H9 (cell line): ENCODE results near the gene LIM2. TPM values are rescaled to one million over a fixed set of nuclear protein-coding genes. Genes with fewer than 3 reads are reported as not detected.

ENCODE experiments used
- DNase-seq: peaks from one replicate; pipeline ENCODE4 v3.0.0-alpha.2; 2017
- H2AFZ ChIP-seq: one replicate; pipeline ENCODE4 v1.6.1; 2013; ENCODE audit warnings: mild to moderate bottlenecking, low read length, control low read depth, moderate library complexity
- H2AK5ac ChIP-seq: 2 replicates; pipeline ENCODE4 v1.6.1; 2013; ENCODE audit warnings: low read length, control low read depth, mixed read lengths; ENCODE audit not compliant: insufficient read length
- H2BK120ac ChIP-seq: one replicate; pipeline ENCODE4 v1.6.1; 2013; ENCODE audit warnings: low read depth, mild to moderate bottlenecking, low read length, control low read depth, inconsistent platforms; ENCODE audit not compliant: poor library complexity, severe bottlenecking
- H2BK12ac ChIP-seq: 2 replicates; pipeline ENCODE4 v1.6.1; 2013; ENCODE audit warnings: low read length, control low read depth, mixed read lengths, low read depth; ENCODE audit not compliant: insufficient read length
- H2BK15ac ChIP-seq: 2 replicates; pipeline ENCODE4 v1.6.1; 2013; ENCODE audit warnings: low read depth, low read length, control low read depth
- H2BK20ac ChIP-seq: one replicate; pipeline ENCODE4 v1.6.1; 2013; ENCODE audit warnings: low read depth, mild to moderate bottlenecking, low read length, control low read depth, inconsistent platforms; ENCODE audit not compliant: poor library complexity, severe bottlenecking
- H2BK5ac ChIP-seq: 2 replicates; pipeline ENCODE4 v1.6.1; 2013; ENCODE audit warnings: low read length, control low read depth, mixed read lengths; ENCODE audit not compliant: insufficient read length
- H3K14ac ChIP-seq: 2 replicates; pipeline ENCODE4 v1.6.1; 2013; ENCODE audit warnings: low read length, control low read depth; ENCODE audit not compliant: insufficient read depth
- H3K18ac ChIP-seq: 2 replicates; pipeline ENCODE4 v1.6.1; 2013; ENCODE audit warnings: low read depth, mild to moderate bottlenecking, mixed read lengths, low read length, control low read depth; ENCODE audit not compliant: insufficient read length
- H3K23ac ChIP-seq: 2 replicates; pipeline ENCODE4 v1.6.1; 2013; ENCODE audit warnings: low read length, control low read depth, mixed read lengths, low read depth; ENCODE audit not compliant: insufficient read length
- H3K23me2 ChIP-seq: 2 replicates; pipeline ENCODE4 v1.6.1; 2013; ENCODE audit warnings: low read depth, mild to moderate bottlenecking, mixed read lengths, low read length, control low read depth; ENCODE audit not compliant: insufficient read length, poor library complexity, severe bottlenecking
- H3K27ac ChIP-seq: 2 replicates; pipeline ENCODE4 v1.5.1; 2013; ENCODE audit warnings: low read length, control low read depth, mixed read lengths, low read depth; ENCODE audit not compliant: insufficient read length
- H3K27me3 ChIP-seq: 2 replicates; pipeline ENCODE4 v1.6.1; 2013; ENCODE audit warnings: low read length, control low read depth, inconsistent platforms; ENCODE audit not compliant: insufficient read depth
- H3K4ac ChIP-seq: 2 replicates; pipeline ENCODE4 v1.6.1; 2013; ENCODE audit warnings: low read depth, mild to moderate bottlenecking, control low read depth, inconsistent platforms, low read length, moderate library complexity
- H3K4me1 ChIP-seq: 2 replicates; pipeline ENCODE4 v1.6.1; 2013; ENCODE audit warnings: low read length, control low read depth, inconsistent platforms; ENCODE audit not compliant: insufficient read depth
- H3K4me2 ChIP-seq: 2 replicates; pipeline ENCODE4 v1.6.1; 2013; ENCODE audit warnings: low read length, control low read depth, mixed read lengths; ENCODE audit not compliant: insufficient read length, insufficient read depth
- H3K56ac ChIP-seq: 2 replicates; pipeline ENCODE4 v1.6.1; 2013; ENCODE audit warnings: low read depth, mild to moderate bottlenecking, mixed read lengths, low read length, control low read depth; ENCODE audit not compliant: insufficient read length
- H3K79me1 ChIP-seq: 2 replicates; pipeline ENCODE4 v1.6.1; 2013; ENCODE audit warnings: low read depth, mild to moderate bottlenecking, moderate library complexity, low read length, control low read depth, inconsistent platforms; ENCODE audit not compliant: insufficient read depth, poor library complexity, severe bottlenecking
- H3K79me2 ChIP-seq: 2 replicates; pipeline ENCODE4 v1.6.1; 2013; ENCODE audit warnings: low read length, control low read depth, inconsistent platforms; ENCODE audit not compliant: insufficient read depth
- H3K9ac ChIP-seq: 2 replicates; pipeline ENCODE4 v1.6.1; 2013; ENCODE audit warnings: low read length, control low read depth, mixed read lengths; ENCODE audit not compliant: insufficient read length; ENCODE audit errors: extremely low read depth
- H3K9me3 ChIP-seq: one replicate; pipeline ENCODE4 v1.6.1; 2013; ENCODE audit warnings: low read depth, low read length, inconsistent platforms; ENCODE audit not compliant: control insufficient read depth
- H3T11ph ChIP-seq: one replicate; pipeline ENCODE4 v1.6.1; 2013; ENCODE audit warnings: mild to moderate bottlenecking, low read length, control low read depth, inconsistent platforms
- H4K20me1 ChIP-seq: one replicate; pipeline ENCODE4 v1.6.1; 2013; ENCODE audit not compliant: control insufficient read depth, insufficient read length, insufficient read depth
- H4K5ac ChIP-seq: 2 replicates; pipeline ENCODE4 v1.6.1; 2013; ENCODE audit warnings: low read depth, mild to moderate bottlenecking, mixed read lengths, low read length, control low read depth; ENCODE audit not compliant: insufficient read length
- H4K8ac ChIP-seq: replicated peaks from 2 replicates; pipeline ENCODE4 v1.6.1; 2013; ENCODE audit warnings: low read length, control low read depth, mixed read lengths, low read depth; ENCODE audit not compliant: insufficient read length
- H4K91ac ChIP-seq: 2 replicates; pipeline ENCODE4 v1.6.1; 2013; ENCODE audit warnings: low read depth, mild to moderate bottlenecking, moderate library complexity, mixed read lengths, low read length, control low read depth; ENCODE audit not compliant: insufficient read length
- H3K27ac Mint-ChIP-seq, 3 experiments: 2 replicates in 2 of 3; 3 replicates in 1 of 3; pipeline ENCODE4 v1.8.0; 2020 to 2021; ENCODE audit warnings: mixed read lengths in 3 of 3, mild to moderate bottlenecking in 1 of 3, moderate library complexity in 1 of 3
- H3K27me3 Mint-ChIP-seq: 2 replicates; pipeline ENCODE4 v1.8.0; 2021; ENCODE audit warnings: low read depth, mild to moderate bottlenecking, moderate library complexity, mixed read lengths
- H3K36me3 Mint-ChIP-seq, 3 experiments: 2 replicates in 2 of 3; 3 replicates in 1 of 3; pipeline ENCODE4 v1.8.0; 2020 to 2021; ENCODE audit warnings: low read depth in 3 of 3, mixed read lengths in 3 of 3; ENCODE audit not compliant: insufficient read depth in 1 of 3
- H3K4me1 Mint-ChIP-seq, 2 experiments: 2 replicates each; pipeline ENCODE4 v1.8.0; 2020; ENCODE audit warnings: mixed read lengths in 2 of 2
- H3K4me3 Mint-ChIP-seq, 2 experiments: 2 replicates in 1 of 2; 3 replicates in 1 of 2; pipeline ENCODE4 v1.8.0; 2020 to 2021; ENCODE audit warnings: mild to moderate bottlenecking in 2 of 2, mixed read lengths in 2 of 2, moderate library complexity in 1 of 2
- H3K9me3 Mint-ChIP-seq, 2 experiments: 2 replicates in 1 of 2; 3 replicates in 1 of 2; pipeline ENCODE4 v1.8.0; 2020; ENCODE audit warnings: mild to moderate bottlenecking in 2 of 2, mixed read lengths in 2 of 2, moderate library complexity in 1 of 2
- WGBS: extraction: QIAGEN DNeasy Blood & Tissue Kit; methylation state at CpG from one replicate; pipeline ENCODE4 v1.1.7; 2013; ENCODE audit warnings: missing lambda C conversion rate, low lambda C conversion rate, mixed read lengths; ENCODE audit not compliant: insufficient read length; ENCODE audit errors: extremely low coverage; 5-methylcytosine and 5-hydroxymethylcytosine counted together
- total RNA-seq: library from RNA; stranded (reverse); gene quantifications from 2 replicates; pipeline ENCODE4 v1.2.1, GENCODE V29; 2021
- TF ChIP-seq, protein P1 (sequence below): fragments of 200-600 bp; sonication (generic); conservative IDR thresholded peaks from 3 replicates; pipeline ENCODE4 v1.8.0; 2021; ENCODE audit warnings: antibody characterized with exemption, mild to moderate bottlenecking

LIM2 gene
- total RNA-seq, 1 experiment from 2014 or later = not detected

DNA sequence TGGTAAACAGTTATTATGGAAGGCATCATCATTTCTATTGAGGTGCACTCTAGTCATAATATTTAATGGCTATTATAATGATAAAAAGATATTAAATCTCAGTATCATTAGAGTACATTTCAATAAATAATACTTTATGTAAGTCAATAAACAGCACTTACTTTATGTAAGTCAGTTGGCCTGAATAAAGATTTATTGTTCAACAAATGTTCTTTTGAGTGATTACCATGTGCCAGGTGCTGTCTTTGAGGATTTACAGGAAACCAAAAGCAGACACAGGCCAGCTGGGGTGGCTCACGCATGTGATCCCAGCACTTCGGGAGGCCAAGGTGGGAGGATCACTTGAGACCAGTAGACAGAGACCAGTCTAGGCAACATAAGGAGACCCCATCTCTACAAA, 10.4 kb downstream of the LIM2 start:
- Histone ChIP-seq H2BK12ac (no peak overlapping the region), H4K8ac (no peak overlapping the region), H3K27ac (no peak overlapping the region), H3K9me3 (peaks cover 10% of the 10 kb centered on the region), H3K56ac (no peak overlapping the region), H3K9ac (no peak overlapping the region), H2BK20ac (no peak overlapping the region), H2BK5ac (no peak overlapping the region), H3T11ph (no peak overlapping the region), H4K20me1 (no peaks in the 10 kb centered on the region), H3K4me2 (no peak overlapping the region), H3K79me2 (no peaks in the 10 kb centered on the region), H3K23ac (no peak overlapping the region), H2BK120ac (no peak overlapping the region), H3K18ac (no peak overlapping the region), H3K14ac (no peak overlapping the region), H2BK15ac (no peak overlapping the region), H3K23me2 (peaks cover 2% of the 10 kb centered on the region), H3K27me3 (no peaks in the 10 kb centered on the region), H4K5ac (no peak overlapping the region), H3K4ac (no peak overlapping the region), H3K4me1 (no peaks in the 10 kb centered on the region; the same call in 1 of the 2 replicates), H2AFZ (no peak overlapping the region), H2AK5ac (no peak overlapping the region), H3K79me1 (no peaks in the 10 kb centered on the region), H4K91ac (no peak overlapping the region)
- TF ChIP-seq, protein P1, sequence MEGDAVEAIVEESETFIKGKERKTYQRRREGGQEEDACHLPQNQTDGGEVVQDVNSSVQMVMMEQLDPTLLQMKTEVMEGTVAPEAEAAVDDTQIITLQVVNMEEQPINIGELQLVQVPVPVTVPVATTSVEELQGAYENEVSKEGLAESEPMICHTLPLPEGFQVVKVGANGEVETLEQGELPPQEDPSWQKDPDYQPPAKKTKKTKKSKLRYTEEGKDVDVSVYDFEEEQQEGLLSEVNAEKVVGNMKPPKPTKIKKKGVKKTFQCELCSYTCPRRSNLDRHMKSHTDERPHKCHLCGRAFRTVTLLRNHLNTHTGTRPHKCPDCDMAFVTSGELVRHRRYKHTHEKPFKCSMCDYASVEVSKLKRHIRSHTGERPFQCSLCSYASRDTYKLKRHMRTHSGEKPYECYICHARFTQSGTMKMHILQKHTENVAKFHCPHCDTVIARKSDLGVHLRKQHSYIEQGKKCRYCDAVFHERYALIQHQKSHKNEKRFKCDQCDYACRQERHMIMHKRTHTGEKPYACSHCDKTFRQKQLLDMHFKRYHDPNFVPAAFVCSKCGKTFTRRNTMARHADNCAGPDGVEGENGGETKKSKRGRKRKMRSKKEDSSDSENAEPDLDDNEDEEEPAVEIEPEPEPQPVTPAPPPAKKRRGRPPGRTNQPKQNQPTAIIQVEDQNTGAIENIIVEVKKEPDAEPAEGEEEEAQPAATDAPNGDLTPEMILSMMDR = no peak
- peaks cover 17% of the 10 kb centered on the region for H3K27me3 Mint-ChIP-seq
- no peak for DNase-seq
- peaks cover 0 to 13% (median 2%) of the 10 kb centered on the region in 3 experiments; a peak in 2 of 7 replicates for H3K36me3 Mint-ChIP-seq
- peaks cover 5 to 8% of the 10 kb centered on the region in 2 experiments for H3K4me1 Mint-ChIP-seq
- no peak overlapping the region for H3K27ac Mint-ChIP-seq
- no CpG with 5 or more reads among the region's 2 CpGs for WGBS
- H3K4me3 Mint-ChIP-seq = no peak overlapping the region
- peaks cover 22% of the 10 kb centered on the region in 2 experiments for H3K9me3 Mint-ChIP-seq
